Measurements from ENCODE around the gene JARID2. TPM values are rescaled to one million over a fixed set of nuclear protein-coding genes. Genes with fewer than 3 reads are reported as not detected.

Gene JARID2
- polyA plus RNA-seq, 1 donor (not counting 4 experiments of a cell fraction or from before 2014, with no cell fraction given) = 11.0 TPM

GRCh38 chr6:15477746-15478145 is 231.9 kb downstream of the JARID2 start:
- Histone ChIP-seq H3K36me3 (ENCODE audit: control insufficient read depth in 2 of 2, extremely low read depth in 1 of 2, insufficient read depth in 2 of 2, low read length in 2 of 2) (peaks cover 3 to 8% of the 10 kb centered on the region in 2 experiments), H3K27me3 (ENCODE audit: control insufficient read depth, extremely low read depth, insufficient read depth, low read length) (no peaks in the 10 kb centered on the region), H3K4me1 (ENCODE audit: control insufficient read depth, extremely low read depth, insufficient read depth, low read length) (peaks cover 21% of the 10 kb centered on the region), H3K9ac (ENCODE audit: control insufficient read depth, extremely low read depth, insufficient read depth, low read length) (no peak overlapping the region), H3K79me2 (ENCODE audit: control insufficient read depth, insufficient read depth, low read length) (peaks cover 26% of the 10 kb centered on the region), H2AFZ (ENCODE audit: control insufficient read depth, low read length) (no peak overlapping the region), H3K9me1 (ENCODE audit: control insufficient read depth, extremely low read depth, insufficient read depth, low read length) (peaks cover 2% of the 10 kb centered on the region), H4K20me1 (ENCODE audit: control insufficient read depth, extremely low read depth, insufficient read depth, low read length) (peaks cover 3% of the 10 kb centered on the region), H3K9me3 (ENCODE audit: control insufficient read depth, low read depth, low read length) (no peaks in the 10 kb centered on the region), H3K27ac (ENCODE audit: control insufficient read depth, insufficient read depth, low read length) (no peak overlapping the region), H3K4me3 (ENCODE audit: control insufficient read depth in 2 of 3, extremely low read depth in 1 of 3, insufficient read depth in 2 of 3, low read depth in 1 of 3, low read length in 3 of 3) (no peak overlapping the region), H3K4me2 (ENCODE audit: control insufficient read depth, extremely low read depth, insufficient read depth, low read depth, low read length) (no peak overlapping the region)
- TF ChIP-seq CTCF (optimal IDR thresholded peaks at IDR 0.05 in 1 of 3, IDR thresholded peaks at IDR 0.05 in 1 of 3, conservative IDR thresholded peaks at IDR 0.05 in 1 of 3; ENCODE audit: extremely low read depth in 1 of 3, insufficient read depth in 2 of 3, low read length in 3 of 3) (no peak), EZH2 (IDR thresholded peaks at IDR 0.05; ENCODE audit: low read length) (no peak)
- DNase-seq (ENCODE audit: low read depth, low spot score) = no peak
- FAIRE-seq = no peak
- dilution Hi-C loops (cut with MboI; ENCODE audit: extremely low pct_ligation_motif_present, low sequenced_read_pairs) = no loop called here

GRCh38 chr6:15479761-15480160 is 233.9 kb downstream of the JARID2 start:
- peaks cover 3 to 6% of the 10 kb centered on the region in 2 experiments for H3K36me3 ChIP-seq (ENCODE audit: control insufficient read depth in 2 of 2, extremely low read depth in 1 of 2, insufficient read depth in 2 of 2, low read length in 2 of 2)
- peak; percentile 62 for DNase-seq (ENCODE audit: low read depth, low spot score)
- H3K9ac ChIP-seq (ENCODE audit: control insufficient read depth, extremely low read depth, insufficient read depth, low read length) = peak overlapping the region; percentile 38
- TF ChIP-seq CTCF (optimal IDR thresholded peaks at IDR 0.05 in 1 of 3, IDR thresholded peaks at IDR 0.05 in 1 of 3, conservative IDR thresholded peaks at IDR 0.05 in 1 of 3; ENCODE audit: extremely low read depth in 1 of 3, insufficient read depth in 2 of 3, low read length in 3 of 3) (no peak), EZH2 (IDR thresholded peaks at IDR 0.05; ENCODE audit: low read length) (no peak)
- dilution Hi-C loops (cut with MboI; ENCODE audit: extremely low pct_ligation_motif_present, low sequenced_read_pairs) = no loop called here
- peaks cover 3% of the 10 kb centered on the region for H4K20me1 ChIP-seq (ENCODE audit: control insufficient read depth, extremely low read depth, insufficient read depth, low read length)
- peak overlapping the region; percentile 76 for H3K4me2 ChIP-seq (ENCODE audit: control insufficient read depth, extremely low read depth, insufficient read depth, low read depth, low read length)
- no peak overlapping the region for H2AFZ ChIP-seq (ENCODE audit: control insufficient read depth, low read length)
- peaks cover 2% of the 10 kb centered on the region for H3K9me1 ChIP-seq (ENCODE audit: control insufficient read depth, extremely low read depth, insufficient read depth, low read length)
- H3K79me2 ChIP-seq (ENCODE audit: control insufficient read depth, insufficient read depth, low read length) = peaks cover 35% of the 10 kb centered on the region
- H3K4me3 ChIP-seq (ENCODE audit: control insufficient read depth in 2 of 3, extremely low read depth in 1 of 3, insufficient read depth in 2 of 3, low read depth in 1 of 3, low read length in 3 of 3) = peak overlapping the region in 1 of 3 experiments; percentile 11
- peaks cover 21% of the 10 kb centered on the region for H3K4me1 ChIP-seq (ENCODE audit: control insufficient read depth, extremely low read depth, insufficient read depth, low read length)
- H3K27ac ChIP-seq (ENCODE audit: control insufficient read depth, insufficient read depth, low read length) = peak overlapping the region; percentile 10
- FAIRE-seq = peak; percentile 94
- no peaks in the 10 kb centered on the region for H3K27me3 ChIP-seq (ENCODE audit: control insufficient read depth, extremely low read depth, insufficient read depth, low read length)
- H3K9me3 ChIP-seq (ENCODE audit: control insufficient read depth, low read depth, low read length) = no peaks in the 10 kb centered on the region

All from keratinocyte (primary cell).